HG02970 (cell line): ENCODE measurements around the gene HSPB2.
"Not testable (repeated sequence)": the region's sequence is repeated elsewhere in the genome, so short reads cannot be mapped to it uniquely, and the experiment has no call there.

Experiments used
- ATAC-seq: cut with Tn5 transposase; IDR thresholded peaks from one replicate; pipeline ENCODE4 v1.9.1; 2021; ENCODE audit warnings: mild to moderate bottlenecking, moderate library complexity, moderate number of reproducible peaks; ENCODE audit not compliant: unreplicated experiment, low FRiP score

HSPB2 gene

GRCh38 chr11:111912535-111912934 is at the start of gene HSPB2:
TSS of gene HSPB2 (plus strand) at chr11:111912734. CDS start at chr11:111912830, 96 bp downstream.
- no peak for ATAC-seq

- ATAC-seq = no peak
Measured at GRCh38 chr11:111870113-111870512, 42.4 kb upstream of the HSPB2 start.

- no peak for ATAC-seq
Measured at GRCh38 chr11:111870522-111870885, 42.0 kb upstream of the HSPB2 start.

- ATAC-seq = peak; percentile 70
Measured at GRCh38 chr11:111870886-111871692, 41.4 kb upstream of the HSPB2 start, which contains the start of gene ALG9. TSS of gene ALG9 (minus strand) at chr11:111871581. CDS start at chr11:111871482, 99 bp downstream.

GRCh38 chr11:111871693-111872161 is 40.8 kb upstream of the HSPB2 start:
- ATAC-seq = no peak

- ATAC-seq = peak; percentile 13
Measured at GRCh38 chr11:111878385-111878848, 34.1 kb upstream of the HSPB2 start.

GRCh38 chr11:111878849-111879636 is 33.5 kb upstream of the HSPB2 start, which contains the start of the genes CFAP68 and FDXACB1:
TSS of gene CFAP68 (plus strand) at chr11:111879541. CDS start at chr11:111879561, 20 bp downstream.
TSS of gene FDXACB1 (minus strand) at chr11:111879165. CDS start at chr11:111879132, 33 bp downstream.
- peak; percentile 94 for ATAC-seq

GRCh38 chr11:111879637-111879960 is 32.9 kb upstream of the HSPB2 start:
- no peak for ATAC-seq

GRCh38 chr11:111882202-111882601 is 30.3 kb upstream of the HSPB2 start:
- no peak for ATAC-seq

- not testable (repeated sequence) for ATAC-seq
Measured at GRCh38 chr11:111885053-111885452, 27.5 kb upstream of the HSPB2 start.

GRCh38 chr11:111886032-111886431 is 26.5 kb upstream of the HSPB2 start:
- ATAC-seq = no peak

- ATAC-seq = no peak
Measured at GRCh38 chr11:111886844-111887243, 25.7 kb upstream of the HSPB2 start.

- ATAC-seq = no peak
Measured at GRCh38 chr11:111905411-111905810, 7.1 kb upstream of the HSPB2 start.

- no peak for ATAC-seq
Measured at GRCh38 chr11:111906680-111907079, 5.9 kb upstream of the HSPB2 start.

GRCh38 chr11:111908639-111909305 is 3.8 kb upstream of the HSPB2 start:
- ATAC-seq = no peak

- no peak for ATAC-seq
Measured at GRCh38 chr11:111909378-111909777, 3.2 kb upstream of the HSPB2 start.

- no peak for ATAC-seq
Measured at GRCh38 chr11:111910676-111911562, 1.6 kb upstream of the HSPB2 start.

- ATAC-seq = no peak
Measured at GRCh38 chr11:111911563-111912401, 752 bp upstream of the HSPB2 start, which contains the start of gene CRYAB. TSS of gene CRYAB (minus strand) at chr11:111911770. CDS start at chr11:111911724, 46 bp downstream.
